MCF 10A (cell line): ENCODE data around the gene EDEM1. TPM values are rescaled to one million over a fixed set of nuclear protein-coding genes. Genes with fewer than 3 reads are reported as not detected.
"Not testable (repeated sequence)": the region's sequence is repeated elsewhere in the genome, so short reads cannot be mapped to it uniquely, and the experiment has no call there.

Experiments used
- BruUV-seq: library from RNA; stranded (reverse); fragments of 400-500 nt; replicated peaks from 2 replicates; lab custom pipeline; 2021; lab: Mats Ljungman, UMichigan
- CTCF ChIA-PET: fragments of 300-600 bp; sonication (Branson Sonifier 250); formaldehyde crosslinking; extraction: SDS; loops from one replicate; lab custom pipeline; 2021; ENCODE audit warnings: antibody characterized with exemption, inconsistent platforms; lab: Yijun Ruan, JAX
- POLR2A ChIA-PET: fragments of 300-600, 350-650 bp; sonication (Branson Sonifier 250); formaldehyde crosslinking; extraction: SDS; loops from one replicate; lab custom pipeline; 2020; ENCODE audit warnings: antibody characterized with exemption, inconsistent platforms; lab: Yijun Ruan, JAX
- DNase-seq: peaks from one replicate; pipeline ENCODE4 v3.0.0-alpha.2; 2018; ENCODE audit not compliant: unreplicated experiment
- H3K27ac Mint-ChIP-seq: one replicate; pipeline ENCODE4 v1.8.0; 2022; ENCODE audit warnings: mild to moderate bottlenecking, low read depth, mixed read lengths; ENCODE audit not compliant: unreplicated experiment
- H3K27me3 Mint-ChIP-seq: one replicate; pipeline ENCODE4 v1.8.0; 2022; ENCODE audit warnings: mixed read lengths; ENCODE audit not compliant: insufficient read depth, unreplicated experiment
- H3K36me3 Mint-ChIP-seq: one replicate; pipeline ENCODE4 v1.8.0; 2022; ENCODE audit warnings: mild to moderate bottlenecking, moderate library complexity, mixed read lengths; ENCODE audit not compliant: insufficient read depth, unreplicated experiment
- H3K4me1 Mint-ChIP-seq: one replicate; pipeline ENCODE4 v1.8.0; 2022; ENCODE audit warnings: mixed read lengths; ENCODE audit not compliant: insufficient read depth, unreplicated experiment
- H3K4me3 Mint-ChIP-seq: one replicate; pipeline ENCODE4 v1.8.0; 2022; ENCODE audit warnings: mild to moderate bottlenecking, moderate library complexity, mixed read lengths; ENCODE audit not compliant: unreplicated experiment
- H3K9me3 Mint-ChIP-seq: one replicate; pipeline ENCODE4 v1.8.0; 2022; ENCODE audit warnings: mixed read lengths; ENCODE audit not compliant: unreplicated experiment
- CTCF ChIP-seq: fragments of 200-600 bp; IDR thresholded peaks from one replicate; pipeline ENCODE4 v1.8.0; 2022; ENCODE audit warnings: antibody characterized with exemption, mild to moderate bottlenecking; ENCODE audit not compliant: unreplicated experiment
- intact Hi-C: fragments of 100-400 bp; cut with micrococcal nuclease; formaldehyde crosslinking; loops from 2 replicates; pipeline ENCODE4 v1.14.1; 2022
- total RNA-seq: library from RNA; stranded (reverse); gene quantifications from 2 replicates; pipeline ENCODE4 v1.2.3, GENCODE V29; 2022

Gene EDEM1
- total RNA-seq, 1 experiment from 2014 or later, result 114 TPM

DNA sequence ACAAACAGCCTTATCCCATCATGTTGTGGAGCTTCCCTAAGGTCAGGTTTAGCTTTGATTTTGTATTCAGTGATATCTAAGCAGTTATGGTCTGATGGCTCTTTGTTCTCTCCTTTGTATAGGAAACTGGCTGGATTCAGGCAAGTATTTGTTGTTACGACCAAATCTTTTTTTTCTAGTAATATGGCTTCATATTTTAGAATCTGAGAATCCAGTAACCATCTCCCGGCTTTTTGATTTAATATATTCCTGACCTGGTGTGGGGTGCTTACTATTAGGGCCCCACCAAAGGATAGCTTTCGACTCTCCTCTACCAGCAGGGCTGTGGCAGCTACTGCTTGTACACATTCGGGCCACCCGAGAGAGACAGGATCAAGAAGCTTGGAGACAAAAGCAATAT lies 42.4 kb upstream of the EDEM1 start:
- intact Hi-C loops, result no loop called here
- Mint-ChIP-seq H3K27me3 (no peaks in the 10 kb centered on the region), H3K36me3 (peaks cover 24% of the 10 kb centered on the region), H3K4me1 (peaks cover 16% of the 10 kb centered on the region), H3K9me3 (no peaks in the 10 kb centered on the region), H3K27ac (no peak overlapping the region), H3K4me3 (no peak overlapping the region)
- ChIA-PET POLR2A (no interaction called here), CTCF (interaction anchor here (0.6 to 1.0 kb wide), 3 partner anchors 9 to 986 kb away, joined by 3 to 4 read pairs (median 3); no protein-coding TSS in a partner anchor)
- no peak for TF ChIP-seq CTCF
- DNase-seq, result no peak
- BruUV-seq, result no TSS peak

DNA sequence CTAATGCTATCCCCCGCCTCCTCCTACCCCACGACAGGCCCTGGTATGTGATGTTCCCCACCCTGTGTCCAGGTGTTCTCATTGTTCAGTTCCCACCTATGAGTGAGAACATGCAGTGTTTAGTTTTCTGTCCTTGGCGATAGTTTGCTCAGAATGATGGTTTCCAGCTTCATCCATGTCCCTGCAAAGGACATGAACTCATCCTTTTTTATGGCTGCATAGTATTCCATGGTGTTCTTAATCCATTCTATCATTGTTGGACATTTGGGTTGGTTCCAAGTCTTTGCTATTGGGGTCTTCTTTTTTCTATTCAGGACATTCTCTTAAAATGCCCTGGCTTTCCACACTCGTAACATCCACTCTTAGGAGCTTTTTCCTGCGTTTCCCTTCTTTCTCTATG lies 40.4 kb upstream of the EDEM1 start:
- intact Hi-C loops, DNase-seq, H3K4me3 Mint-ChIP-seq, H3K4me1 Mint-ChIP-seq, H3K27me3 Mint-ChIP-seq, H3K27ac Mint-ChIP-seq, H3K9me3 Mint-ChIP-seq, BruUV-seq: not testable (repeated sequence)
- POLR2A ChIA-PET, result interaction anchor here (1.1 kb wide), 1 partner anchor 15 kb away, joined by 3 read pairs; no protein-coding TSS in a partner anchor
- CTCF ChIA-PET, result interaction anchor here (0.7 to 1.6 kb wide), 3 partner anchors 11 to 51 kb away, joined by 3 to 6 read pairs (median 3); no protein-coding TSS in a partner anchor
- H3K36me3 Mint-ChIP-seq, result peaks cover 17% of the 10 kb centered on the region

DNA sequence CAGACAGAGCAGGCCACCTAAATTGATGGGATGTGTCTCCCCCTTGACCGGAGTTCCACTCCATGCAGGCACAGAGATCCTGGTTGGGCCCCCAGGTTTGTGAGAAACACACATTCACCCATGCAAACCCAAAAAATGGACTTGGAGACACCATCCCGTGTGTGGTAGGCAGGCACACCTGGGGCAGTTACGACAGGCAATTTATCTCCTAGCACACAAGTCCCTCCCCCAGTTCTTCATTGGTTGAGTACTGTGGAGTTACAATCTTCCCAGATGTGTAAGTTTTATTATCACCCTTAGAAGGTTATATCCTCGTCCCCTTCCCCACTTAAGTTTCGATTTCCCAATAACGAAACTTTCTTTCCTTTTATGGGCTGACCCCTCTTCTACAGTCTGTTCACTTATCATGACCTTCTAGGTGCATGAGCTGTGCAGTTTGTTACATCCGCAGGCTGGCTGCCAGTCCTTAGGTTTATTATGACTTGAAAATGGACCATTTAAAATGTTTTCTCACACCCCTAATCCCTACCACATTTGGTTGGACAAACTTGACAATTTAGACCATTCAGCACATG lies 38.1 kb upstream of the EDEM1 start:
- ChIA-PET POLR2A (interaction anchor here (1.4 kb wide), 1 partner anchor 11 kb away, joined by 4 read pairs; no protein-coding TSS in a partner anchor), CTCF (interaction anchor here (1.8 kb wide), 1 partner anchor 12 kb away, joined by 3 read pairs; no protein-coding TSS in a partner anchor)
- peaks cover 6% of the 10 kb centered on the region for H3K4me1 Mint-ChIP-seq
- H3K9me3 Mint-ChIP-seq, result peaks cover 7% of the 10 kb centered on the region
- intact Hi-C loops, result no loop called here
- no peak overlapping the region for H3K4me3 Mint-ChIP-seq
- H3K27me3 Mint-ChIP-seq, result no peaks in the 10 kb centered on the region
- no peak for DNase-seq
- H3K36me3 Mint-ChIP-seq, result peaks cover 11% of the 10 kb centered on the region
- no TSS peak for BruUV-seq
- no peak for TF ChIP-seq CTCF
- no peak overlapping the region for H3K27ac Mint-ChIP-seq

DNA sequence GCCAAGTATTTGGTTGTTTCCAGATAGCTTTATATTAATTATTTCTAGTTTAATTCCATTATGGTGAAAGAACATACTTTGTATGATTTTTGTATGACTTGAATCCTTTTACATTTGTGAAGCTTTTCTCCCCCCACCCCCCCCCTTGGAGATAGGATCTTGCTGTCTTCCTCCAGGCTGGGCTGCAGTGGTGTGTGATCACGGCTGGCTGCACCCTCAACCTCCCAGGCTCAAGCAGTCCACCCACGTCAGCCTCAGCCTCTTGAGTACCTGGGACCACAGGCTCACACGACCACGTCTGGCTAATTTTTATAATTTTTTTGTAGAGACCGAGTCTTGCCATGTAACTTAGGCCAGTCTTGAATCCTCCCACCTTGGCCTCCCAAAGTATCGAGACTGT lies 35.9 kb upstream of the EDEM1 start:
- H3K4me3 Mint-ChIP-seq, result no peak overlapping the region
- H3K4me1 Mint-ChIP-seq, result peaks cover 6% of the 10 kb centered on the region
- no peak for TF ChIP-seq CTCF
- H3K36me3 Mint-ChIP-seq, result peaks cover 4% of the 10 kb centered on the region
- no peak for DNase-seq
- H3K27me3 Mint-ChIP-seq, result no peaks in the 10 kb centered on the region
- peak overlapping the region; percentile 59 for H3K27ac Mint-ChIP-seq
- POLR2A ChIA-PET, result interaction anchor here (1.0 to 1.7 kb wide), 2 partner anchors 29 to 44 kb away, joined by 3 to 5 read pairs; no protein-coding TSS in a partner anchor
- CTCF ChIA-PET, result interaction anchor here (0.6 to 1.2 kb wide), 4 partner anchors 13 to 97 kb away, joined by 3 to 8 read pairs (median 3); no protein-coding TSS in a partner anchor
- H3K9me3 Mint-ChIP-seq, result peaks cover 7% of the 10 kb centered on the region
- intact Hi-C loops, result no loop called here
- no TSS peak for BruUV-seq
